NOMO-1 treated with DMSO at 0.1 percent for 48 hours (cell line): ENCODE measurements around the gene GPC5.

Source experiments
- DNase-seq: peaks from one replicate; lab custom pipeline; 2025; ENCODE audit not compliant: unreplicated experiment; lab: John Stamatoyannopoulos, UW

GPC5 gene

DNA sequence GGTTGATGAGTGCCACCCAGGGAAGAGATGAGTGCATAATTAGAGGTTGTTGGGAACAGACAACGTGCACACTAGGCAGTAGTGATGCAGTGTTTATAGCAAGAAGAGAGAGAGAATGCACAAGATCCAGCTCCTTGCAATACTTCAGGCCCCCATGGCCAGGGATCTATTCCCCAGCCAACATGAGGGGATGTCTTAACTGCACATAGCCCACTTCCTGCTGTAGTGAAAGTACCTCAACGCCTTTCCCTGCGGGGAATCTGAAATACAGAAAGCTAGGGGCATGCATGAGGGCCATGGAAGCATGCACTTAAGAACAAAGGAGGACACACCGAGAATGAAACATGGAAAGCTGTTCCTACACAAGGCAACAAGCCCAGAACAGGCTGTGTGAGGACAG, 1191.5 kb downstream of the GPC5 start:
- DNase-seq, result no peak

DNA sequence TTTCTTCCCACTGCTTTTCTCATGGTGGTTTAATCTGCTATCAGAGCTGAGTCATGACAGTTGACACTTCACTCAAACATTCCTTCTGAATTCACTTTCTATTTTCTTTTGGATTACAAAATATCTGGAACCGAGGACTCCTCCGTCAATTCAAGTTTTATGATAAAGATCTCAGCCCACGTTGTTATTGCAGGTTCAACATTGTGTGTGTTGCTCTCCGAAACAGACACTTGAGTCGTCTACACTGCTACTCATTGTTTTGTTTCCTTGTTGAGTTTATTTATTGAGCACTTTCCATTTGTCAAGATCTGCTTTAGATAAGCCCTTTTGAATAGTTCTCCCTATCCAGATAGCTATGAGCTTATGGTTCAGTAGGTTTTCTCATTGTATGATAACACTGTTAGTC, 1192.1 kb downstream of the GPC5 start:
- DNase-seq, result no peak

DNA sequence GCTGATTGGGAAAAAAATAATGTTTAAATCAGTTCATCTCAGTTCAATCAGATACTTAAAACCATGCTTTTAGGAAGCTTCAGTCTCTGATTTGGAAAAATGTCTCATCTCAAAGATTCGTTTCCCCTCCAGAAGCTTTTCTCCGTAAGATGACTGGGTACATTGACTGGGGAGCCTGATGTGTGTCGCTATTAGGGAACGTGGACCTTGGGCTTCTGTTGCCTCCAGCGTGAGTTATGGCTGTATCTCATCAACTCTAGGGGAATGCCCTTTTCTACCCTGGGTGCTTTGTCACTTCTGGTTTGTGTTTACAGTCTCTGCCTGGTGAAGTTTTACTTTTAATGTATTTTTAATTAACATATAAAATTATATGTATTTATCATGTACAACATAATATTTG, 1192.7 kb downstream of the GPC5 start:
- no peak for DNase-seq

GRCh38 chr13:92592757-92593156, 1194.3 kb downstream of the GPC5 start:
- no peak for DNase-seq

- DNase-seq, result no peak
Measured at GRCh38 chr13:92602560-92602959, 1204.1 kb downstream of the GPC5 start.

GRCh38 chr13:92609376-92609775, 1211.0 kb downstream of the GPC5 start:
- DNase-seq, result no peak

DNA sequence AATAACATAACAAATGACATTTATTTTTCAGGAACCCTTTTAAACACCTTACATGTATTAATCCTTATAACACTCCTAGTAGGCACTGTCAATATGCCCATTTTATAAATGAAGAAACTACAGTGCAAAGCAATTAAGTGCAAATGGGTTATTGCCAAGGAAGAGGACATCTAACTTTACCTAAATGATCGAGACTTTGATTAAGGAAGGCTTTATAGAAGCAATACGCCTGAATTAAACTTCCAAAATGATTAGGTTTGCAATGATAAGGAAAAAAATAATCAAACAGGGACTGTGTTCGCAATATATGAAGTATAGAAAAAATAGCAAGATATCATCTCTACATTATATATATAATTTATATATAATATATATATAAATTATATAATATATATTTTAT, 1214.5 kb downstream of the GPC5 start:
- no peak for DNase-seq

DNA sequence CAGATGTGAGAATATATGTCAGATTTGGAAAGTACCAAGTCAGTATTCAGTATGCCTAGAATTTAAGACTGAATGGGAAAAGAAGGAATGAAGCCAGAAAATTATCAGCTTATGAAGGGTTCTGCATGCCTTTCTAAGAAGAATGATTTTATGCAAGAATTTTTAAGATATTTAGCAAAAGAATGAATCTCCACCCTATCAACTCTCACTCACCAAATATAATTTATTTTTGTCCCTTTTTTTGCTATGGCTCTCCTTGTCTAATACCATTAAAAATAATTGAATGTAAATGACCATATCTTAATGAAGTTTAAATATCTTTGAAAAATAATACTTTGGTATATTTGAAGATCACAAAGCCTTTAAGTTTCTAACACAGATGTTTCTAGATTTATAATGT, 1215.5 kb downstream of the GPC5 start:
- DNase-seq, result no peak

DNA sequence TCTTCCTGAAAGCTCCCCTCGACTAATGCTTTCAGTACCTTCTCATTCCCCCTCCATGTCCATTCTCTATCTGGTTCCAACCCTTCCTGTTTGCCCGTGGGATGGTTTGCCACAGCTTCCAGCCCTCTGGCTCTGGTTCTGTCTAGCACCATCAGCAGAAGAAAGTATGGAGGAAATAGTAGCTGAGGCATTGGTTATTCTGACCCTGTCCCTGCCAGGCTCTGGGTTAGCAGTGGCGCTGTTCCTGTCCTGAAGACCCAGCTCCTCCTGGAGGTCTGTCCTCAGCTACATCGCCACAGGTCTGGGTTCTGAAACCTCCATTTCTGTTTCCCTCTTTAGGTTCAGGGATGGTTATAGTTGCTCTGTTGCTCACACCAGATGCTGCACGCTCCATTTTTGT, 1223.6 kb downstream of the GPC5 start:
- DNase-seq, result no peak

DNA sequence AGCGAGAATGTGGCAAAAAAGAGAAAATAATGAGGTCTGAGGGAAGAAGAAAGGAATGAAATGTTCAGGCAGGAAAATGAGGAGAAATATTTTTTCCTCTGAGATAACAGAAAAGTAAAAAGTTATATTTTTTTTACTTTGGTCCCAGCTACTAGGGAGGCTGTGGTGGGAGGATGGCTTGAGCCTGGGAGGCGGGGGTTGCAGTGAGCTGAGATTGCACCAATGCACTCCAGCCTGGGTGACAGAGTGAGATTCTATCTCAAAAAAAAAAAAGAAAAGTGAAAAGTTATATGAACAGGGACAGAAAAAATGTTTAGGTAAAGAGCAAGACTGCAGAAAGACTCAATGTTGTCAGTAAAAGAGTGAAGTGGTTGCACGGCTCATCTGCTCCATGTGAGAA, 1224.5 kb downstream of the GPC5 start:
- no peak for DNase-seq

DNA sequence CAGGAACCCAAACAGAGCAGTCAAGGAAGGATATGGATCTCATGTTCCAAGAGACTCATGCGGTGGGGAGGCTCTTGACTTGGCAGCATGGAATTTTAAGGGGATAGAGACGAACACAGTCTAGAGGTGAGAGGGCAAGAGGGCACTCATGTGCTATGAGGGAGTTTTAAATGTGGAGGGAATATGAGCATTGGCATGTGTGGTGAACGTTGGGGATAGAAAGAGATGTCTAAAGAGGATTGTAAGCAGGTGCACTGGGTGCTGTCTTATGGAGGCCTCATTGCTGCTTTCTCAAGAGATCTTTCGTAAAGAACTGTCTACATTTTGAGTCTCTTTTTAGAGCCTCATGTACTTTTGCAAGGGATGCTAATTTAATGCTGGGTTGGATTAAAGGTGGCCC, 1227.9 kb downstream of the GPC5 start:
- DNase-seq, result no peak

GRCh38 chr13:92640936-92641335, 1242.5 kb downstream of the GPC5 start:
- DNase-seq, result no peak

DNA sequence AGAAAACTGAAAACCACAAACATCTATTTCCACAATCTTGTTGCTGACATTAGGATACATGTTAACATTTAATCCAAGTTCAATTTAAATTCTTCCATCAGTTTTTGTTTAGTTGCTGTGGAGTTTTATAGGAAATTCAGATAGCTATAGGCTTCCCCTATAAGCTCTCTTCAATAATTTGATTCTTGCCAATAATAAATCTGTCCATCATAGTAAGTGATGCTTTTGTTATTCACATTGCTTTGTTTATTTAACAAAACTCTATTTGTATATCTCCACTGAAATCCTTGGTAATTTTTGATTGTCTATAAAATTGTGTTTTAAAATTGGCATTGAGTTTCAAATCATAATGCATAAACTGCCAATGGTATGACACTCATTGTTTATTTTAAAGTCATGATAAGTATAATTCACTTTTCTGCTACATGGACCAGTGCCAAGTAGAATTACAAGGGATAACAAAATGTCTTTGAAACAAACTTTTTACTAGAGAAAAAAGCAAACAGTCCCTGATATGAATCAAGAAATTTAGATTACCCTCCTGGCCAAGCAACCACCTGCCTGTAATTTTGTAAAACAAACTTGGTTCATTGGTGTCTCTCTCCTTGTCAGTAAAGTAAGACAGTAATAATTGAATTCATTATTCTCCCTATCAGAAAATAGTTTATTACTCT, 1250.9 kb downstream of the GPC5 start:
- no peak for DNase-seq

DNA sequence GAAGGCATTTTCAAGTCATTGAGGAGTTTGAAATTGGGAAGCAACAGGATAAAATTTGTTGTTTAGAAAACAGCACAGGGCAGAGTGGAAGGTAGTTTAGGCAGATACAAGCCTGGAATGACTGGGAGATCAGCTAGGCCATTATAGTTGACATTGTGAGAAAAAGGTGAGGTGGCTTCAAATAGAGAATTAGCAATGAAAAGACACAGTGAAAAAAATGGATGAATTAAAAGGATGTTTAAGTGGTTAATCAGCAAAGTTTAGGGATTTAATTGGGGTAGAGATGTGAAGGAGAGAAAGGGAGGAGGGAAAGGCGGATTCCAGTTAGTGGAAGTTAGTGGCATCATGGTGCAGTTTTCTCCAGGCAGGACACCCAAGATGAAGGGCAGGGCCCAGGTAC, 1257.7 kb downstream of the GPC5 start:
- no peak for DNase-seq

GRCh38 chr13:92656648-92657047, 1258.2 kb downstream of the GPC5 start:
- DNase-seq, result no peak

- DNase-seq, result no peak
Measured at GRCh38 chr13:92657565-92657964, 1259.1 kb downstream of the GPC5 start.

DNA sequence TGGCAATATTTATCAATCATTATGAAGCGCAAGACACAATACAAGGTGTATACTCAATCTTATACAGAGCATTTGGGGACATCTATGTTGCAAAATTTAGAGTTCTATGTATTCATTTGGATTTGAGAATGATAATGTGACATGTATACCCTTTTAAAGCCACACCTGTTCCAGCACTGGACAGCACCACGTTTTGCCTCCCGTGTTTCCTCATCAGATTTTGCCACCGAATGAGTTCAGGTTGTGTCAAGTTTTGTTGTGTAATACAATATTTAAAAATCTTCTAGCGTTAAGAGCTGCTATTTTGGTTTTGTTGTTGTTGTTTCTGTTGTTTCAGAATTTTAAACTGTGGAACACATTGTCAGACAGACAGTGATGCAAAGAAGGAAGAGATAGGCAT, 1259.9 kb downstream of the GPC5 start:
- DNase-seq, result no peak

GRCh38 chr13:92661406-92661805, 1263.0 kb downstream of the GPC5 start:
- no peak for DNase-seq

- no peak for DNase-seq
Measured at GRCh38 chr13:92668157-92668556, 1269.7 kb downstream of the GPC5 start.

DNA sequence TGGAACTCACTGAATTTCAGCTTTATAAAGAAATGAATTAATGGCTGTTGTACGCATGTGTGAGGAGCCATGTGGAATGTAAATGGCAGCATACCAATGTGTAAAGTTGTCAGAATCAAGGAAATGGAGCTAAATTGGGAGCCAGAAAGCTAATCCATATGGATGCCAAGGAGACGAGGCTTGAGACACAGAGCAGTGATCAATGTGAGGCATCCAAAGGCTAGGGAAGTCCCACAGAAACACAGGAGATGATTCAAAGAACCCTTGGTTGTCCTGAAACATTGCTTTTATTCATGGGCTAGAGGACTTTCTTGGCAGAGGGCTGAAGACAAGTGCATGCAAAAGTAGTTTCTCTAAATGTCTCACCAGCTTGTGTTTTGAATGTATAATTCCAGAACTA, 1271.7 kb downstream of the GPC5 start:
- no peak for DNase-seq

DNA sequence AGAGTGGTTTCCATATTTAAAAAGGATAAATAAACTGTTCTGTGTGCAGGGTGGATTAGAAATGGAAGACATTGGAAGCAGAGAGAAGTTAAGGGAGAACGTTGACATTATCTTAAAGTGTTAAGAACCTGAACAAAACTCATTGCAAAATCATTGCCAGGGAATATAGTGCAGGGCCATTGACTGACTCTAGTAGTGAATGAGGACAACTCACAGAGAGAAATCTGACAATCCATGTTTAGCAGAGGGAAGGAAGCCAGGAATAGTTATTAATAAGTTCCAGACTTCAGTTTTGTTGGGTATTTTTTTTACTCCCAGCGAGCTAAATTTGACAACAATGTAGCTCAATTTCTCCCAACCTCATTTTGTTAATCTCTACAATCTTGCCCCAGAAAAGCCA, 1273.4 kb downstream of the GPC5 start:
- no peak for DNase-seq

GRCh38 chr13:92676246-92676645, 1277.8 kb downstream of the GPC5 start:
- DNase-seq, result no peak

- DNase-seq, result no peak
Measured at GRCh38 chr13:92677571-92677970, 1279.2 kb downstream of the GPC5 start.

DNA sequence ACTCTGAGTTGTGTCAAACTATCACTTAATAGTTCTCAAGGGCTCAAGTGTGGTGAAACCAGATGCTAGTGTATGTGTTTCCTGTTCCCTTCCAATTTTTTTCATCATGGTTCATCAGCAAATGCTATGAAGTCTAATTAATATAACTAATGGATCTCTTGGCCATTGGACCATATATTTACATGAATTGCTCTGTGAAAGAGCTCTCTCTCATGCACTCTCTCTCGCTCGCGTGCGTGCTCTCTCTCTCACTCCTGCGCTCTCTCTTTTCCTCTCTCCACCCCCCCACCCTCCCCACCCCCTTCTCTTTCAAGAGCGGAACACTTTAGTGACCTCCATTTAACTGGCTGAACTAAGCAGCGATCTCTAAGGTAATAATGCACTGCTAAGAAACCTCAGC, 1281.2 kb downstream of the GPC5 start:
- DNase-seq, result no peak
